NCI-H1436 (cell line): ENCODE data around the gene GPAM.
"Not testable (repeated sequence)": the region's sequence is repeated elsewhere in the genome, so short reads cannot be mapped to it uniquely, and the experiment has no call there.

Experiments used
- DNase-seq: peaks from one replicate; lab custom pipeline; 2025; lab: John Stamatoyannopoulos, UW

Gene GPAM

GRCh38 chr10:112132435-112132834, 51.1 kb downstream of the GPAM start:
- no peak for DNase-seq

GRCh38 chr10:112131996-112132395, 51.6 kb downstream of the GPAM start:
- DNase-seq, result no peak

- no peak for DNase-seq
Observed at GRCh38 chr10:112131346-112131745, 52.2 kb downstream of the GPAM start.

GRCh38 chr10:112126901-112127300, 56.7 kb downstream of the GPAM start:
- DNase-seq, result no peak

GRCh38 chr10:112126172-112126571, 57.4 kb downstream of the GPAM start:
- no peak for DNase-seq

- DNase-seq, result no peak
Observed at GRCh38 chr10:112124866-112125265, 58.7 kb downstream of the GPAM start.

- no peak for DNase-seq
Observed at GRCh38 chr10:112122827-112123226, 60.7 kb downstream of the GPAM start.

- DNase-seq, result no peak
Observed at GRCh38 chr10:112120491-112120890, 63.1 kb downstream of the GPAM start.

- peak; percentile 60 for DNase-seq
Observed at GRCh38 chr10:112115781-112116385, 67.7 kb downstream of the GPAM start.

GRCh38 chr10:112109779-112110178, 73.8 kb downstream of the GPAM start:
- DNase-seq, result not testable (repeated sequence)
